GM12864 (cell line): Measurements from ENCODE around the gene ASB1.

Experiments
- DNase-seq: peaks from one replicate; pipeline ENCODE4 v3.0.0-alpha.2; 2011; ENCODE audit warnings: low read depth
- H3K4me3 ChIP-seq: 2 replicates; pipeline ENCODE4 v1.5.1; 2011; ENCODE audit warnings: mild to moderate bottlenecking, low read depth, low read length, control low read depth
- CTCF ChIP-seq: IDR thresholded peaks from 2 replicates; pipeline ENCODE4 v1.5.1; 2011; ENCODE audit warnings: low read depth, mild to moderate bottlenecking, moderate library complexity, low read length, control low read depth, inconsistent platforms; ENCODE audit errors: missing control alignments

ASB1 gene

GRCh38 chr2:238498691-238499295 lies 72.1 kb downstream of the ASB1 start:
- no peak for TF ChIP-seq CTCF
- no peak overlapping the region for H3K4me3 ChIP-seq
- no peak for DNase-seq

GRCh38 chr2:238499731-238500580 lies 73.2 kb downstream of the ASB1 start:
- H3K4me3 ChIP-seq, result no peak overlapping the region
- no peak for DNase-seq
- TF ChIP-seq CTCF, result no peak

- TF ChIP-seq CTCF, result no peak
- H3K4me3 ChIP-seq, result no peak overlapping the region
- DNase-seq, result no peak
These were observed 74.6 kb downstream of the ASB1 start for GRCh38 chr2:238501311-238501710.
